ENCODE results near the gene ADAT3. TPM values are rescaled to one million over a fixed set of nuclear protein-coding genes. Genes with fewer than 3 reads are reported as not detected.

The ADAT3 gene
- total RNA-seq, 2 donors from 2014 or later, result 9.9 to 13.8 TPM

DNA sequence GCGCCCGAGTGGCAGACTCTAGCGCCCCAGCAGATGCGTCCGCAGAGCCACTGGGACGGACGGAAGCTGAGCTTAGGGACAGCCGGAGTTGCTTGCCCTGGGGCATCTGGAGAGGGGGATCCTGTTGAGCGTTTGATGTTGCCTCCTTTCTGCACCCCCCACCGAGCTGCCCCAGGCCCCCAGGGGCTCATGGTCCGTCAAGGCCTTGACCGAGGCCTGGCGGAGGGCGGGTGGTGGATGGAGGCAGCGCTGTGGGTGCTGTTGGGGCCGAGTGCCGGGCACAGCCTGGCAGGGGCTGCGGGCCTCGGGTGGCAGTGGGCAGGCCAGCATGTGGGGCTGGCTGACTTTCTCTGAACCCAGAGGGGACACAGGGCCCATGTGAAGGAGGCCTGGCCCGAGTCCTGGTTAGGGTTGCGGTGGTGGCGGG, 38.5 kb downstream of the ADAT3 start:
- no peaks in the 10 kb centered on the region for H3K4me1 ChIP-seq (ENCODE audit: control insufficient read depth, insufficient read depth, low read length)
- 92 to 94% methylated on average over 16 to 22 of the region's 22 CpGs for WGBS, 2 experiments (ENCODE audit: insufficient coverage in 1 of 2, insufficient read length in 1 of 2)
- H3K36me3 Mint-ChIP-seq (ENCODE audit: low read depth), result peaks cover 7% of the 10 kb centered on the region
- H3K4me3 Mint-ChIP-seq, result peak overlapping the region; percentile 86
- no peaks in the 10 kb centered on the region for H3K27me3 ChIP-seq (ENCODE audit: control insufficient read depth, insufficient read depth, low read length, poor library complexity, severe bottlenecking)
- H3K4me3 ChIP-seq (ENCODE audit: low read length), result no peak overlapping the region
- no peak for DNase-seq
- H3K27ac Mint-ChIP-seq, result peak overlapping the region; percentile 91
- H3K27me3 Mint-ChIP-seq (ENCODE audit: insufficient read depth), result no peaks in the 10 kb centered on the region
- H3K9me3 Mint-ChIP-seq, result no peaks in the 10 kb centered on the region
- no peaks in the 10 kb centered on the region for H3K36me3 ChIP-seq (ENCODE audit: control insufficient read depth, insufficient read depth, low read length)
- H3K27ac ChIP-seq (ENCODE audit: low read depth, low read length), result no peak overlapping the region
- H3K4me1 Mint-ChIP-seq, result peaks cover 19% of the 10 kb centered on the region
- no peaks in the 10 kb centered on the region for H3K9me3 ChIP-seq (ENCODE audit: control insufficient read depth, low read length)
- no peak for TF ChIP-seq CTCF (conservative IDR thresholded peaks at IDR 0.05)
- no peak overlapping the region for H3K9ac ChIP-seq (ENCODE audit: extremely low read depth, low read length, poor library complexity, severe bottlenecking)

DNA sequence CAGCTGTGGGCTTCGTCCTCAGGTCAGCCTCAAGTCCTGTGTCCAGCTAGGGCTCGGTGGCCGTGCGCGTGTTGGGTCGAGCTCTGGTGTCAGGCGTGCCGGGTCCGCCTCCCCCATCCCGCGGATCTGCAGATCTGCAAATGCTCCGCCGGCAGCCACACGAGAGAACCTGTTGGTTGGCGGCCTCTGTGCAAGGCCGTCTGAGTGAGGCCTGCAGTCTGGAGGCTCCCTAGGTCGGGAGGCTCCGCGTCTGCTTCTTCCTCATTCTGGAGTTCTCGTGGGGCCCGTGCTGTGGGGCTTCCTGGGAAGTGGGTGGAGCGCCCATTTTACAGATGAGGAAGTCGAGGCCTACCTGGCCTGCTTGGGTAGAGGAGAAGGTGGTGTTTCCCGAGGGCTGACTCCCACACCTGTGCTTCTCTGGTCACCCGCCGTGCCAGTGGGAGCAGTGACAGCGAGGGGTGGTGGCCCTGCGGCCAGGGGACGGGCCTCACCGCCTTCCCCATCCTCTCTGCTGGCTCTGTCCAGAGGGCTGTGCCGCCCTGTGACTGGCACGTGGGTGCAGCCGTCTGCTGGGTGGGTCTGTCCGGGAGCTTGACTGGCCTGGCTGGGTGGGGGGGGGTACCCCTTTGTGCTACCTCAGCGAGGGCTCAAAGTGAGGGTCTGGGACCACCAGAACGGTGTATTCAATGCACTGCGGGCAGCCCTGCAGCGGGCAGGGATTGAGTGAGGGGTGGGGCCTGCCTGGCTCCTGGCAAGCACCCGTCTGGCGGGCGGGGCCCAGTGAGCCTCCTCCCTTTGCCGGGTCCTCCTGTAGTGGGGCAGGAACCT, 39.1 kb downstream of the ADAT3 start:
- Histone ChIP-seq H3K36me3 (ENCODE audit: control insufficient read depth, insufficient read depth, low read length) (no peaks in the 10 kb centered on the region), H3K9ac (ENCODE audit: extremely low read depth, low read length, poor library complexity, severe bottlenecking) (no peak overlapping the region), H3K4me1 (ENCODE audit: control insufficient read depth, insufficient read depth, low read length) (no peaks in the 10 kb centered on the region), H3K9me3 (ENCODE audit: control insufficient read depth, low read length) (no peaks in the 10 kb centered on the region), H3K27ac (ENCODE audit: low read depth, low read length) (no peak overlapping the region), H3K4me3 (ENCODE audit: low read length) (no peak overlapping the region), H3K27me3 (ENCODE audit: control insufficient read depth, insufficient read depth, low read length, poor library complexity, severe bottlenecking) (no peaks in the 10 kb centered on the region)
- 90 to 92% methylated on average over 34 to 42 of the region's 42 CpGs for WGBS, 2 experiments (ENCODE audit: insufficient coverage in 1 of 2, insufficient read length in 1 of 2)
- no peak for DNase-seq
- Mint-ChIP-seq H3K4me1 (peaks cover 19% of the 10 kb centered on the region), H3K9me3 (no peaks in the 10 kb centered on the region), H3K27ac (no peak overlapping the region), H3K4me3 (no peak overlapping the region), H3K27me3 (ENCODE audit: insufficient read depth) (no peaks in the 10 kb centered on the region), H3K36me3 (ENCODE audit: low read depth) (peaks cover 13% of the 10 kb centered on the region)
- TF ChIP-seq CTCF (conservative IDR thresholded peaks at IDR 0.05), result no peak

DNA sequence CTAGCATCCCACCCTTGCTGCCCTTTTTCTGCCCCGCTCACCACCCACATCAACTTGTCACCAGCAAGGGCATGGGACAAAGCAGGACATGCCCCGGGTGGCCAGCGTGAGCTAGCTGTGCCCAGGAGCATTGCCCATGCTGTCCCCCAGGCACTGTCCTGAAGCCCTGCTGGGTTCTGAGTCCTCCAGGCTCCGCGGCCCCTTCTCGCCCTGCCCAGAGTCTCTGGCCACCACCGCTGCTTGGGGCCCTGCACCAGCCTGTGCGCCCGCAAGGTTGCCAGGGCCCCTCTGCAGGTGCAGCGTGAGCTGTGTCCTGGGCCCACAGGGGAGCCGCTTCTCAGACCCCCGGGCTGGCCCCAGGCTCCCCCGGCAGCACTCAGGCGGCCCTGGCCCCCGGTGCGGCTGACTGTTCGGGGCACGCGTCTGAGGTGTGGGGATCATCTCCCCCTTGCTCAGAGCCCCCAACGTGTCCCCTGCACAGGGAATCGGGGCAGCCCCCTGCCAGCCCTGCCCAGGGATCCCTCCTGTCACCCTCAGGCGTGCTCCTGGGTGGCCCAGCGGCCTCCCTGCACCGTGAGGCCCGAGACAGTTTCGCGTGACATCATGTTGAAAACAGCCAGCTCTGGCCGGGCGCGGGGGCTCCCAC, 39.8 kb downstream of the ADAT3 start:
- H3K9ac ChIP-seq (ENCODE audit: extremely low read depth, low read length, poor library complexity, severe bottlenecking), result no peak overlapping the region
- H3K27me3 Mint-ChIP-seq (ENCODE audit: insufficient read depth), result no peaks in the 10 kb centered on the region

More for the DNA sequence above, 39.8 kb downstream of the ADAT3 start:
- no peaks in the 10 kb centered on the region for H3K9me3 ChIP-seq (ENCODE audit: control insufficient read depth, low read length)
- Mint-ChIP-seq H3K4me3 (no peak overlapping the region), H3K9me3 (no peaks in the 10 kb centered on the region), H3K27ac (no peak overlapping the region), H3K36me3 (ENCODE audit: low read depth) (peaks cover 18% of the 10 kb centered on the region), H3K4me1 (peaks cover 13% of the 10 kb centered on the region)
- no peaks in the 10 kb centered on the region for H3K36me3 ChIP-seq (ENCODE audit: control insufficient read depth, insufficient read depth, low read length)
- no peak overlapping the region for H3K27ac ChIP-seq (ENCODE audit: low read depth, low read length)
- 96 to 98% methylated on average over 13 to 30 of the region's 30 CpGs for WGBS, 2 experiments (ENCODE audit: insufficient coverage in 1 of 2, insufficient read length in 1 of 2)
- no peak overlapping the region for H3K4me3 ChIP-seq (ENCODE audit: low read length)
- no peaks in the 10 kb centered on the region for H3K27me3 ChIP-seq (ENCODE audit: control insufficient read depth, insufficient read depth, low read length, poor library complexity, severe bottlenecking)
- no peak for TF ChIP-seq CTCF (conservative IDR thresholded peaks at IDR 0.05)
- DNase-seq, result no peak
- no peaks in the 10 kb centered on the region for H3K4me1 ChIP-seq (ENCODE audit: control insufficient read depth, insufficient read depth, low read length)

Data from endodermal cell (in vitro differentiated cells).